Fibroblast of skin of left quadriceps (primary cell): Measurements from ENCODE around the gene FRMD3.

Experiments used
- DNase-seq, 2 experiments: peaks; one replicate each; pipeline ENCODE4 v3.0.0-alpha.2; 2013; ENCODE audit warnings: low read depth in 2 of 2

The FRMD3 gene

DNA sequence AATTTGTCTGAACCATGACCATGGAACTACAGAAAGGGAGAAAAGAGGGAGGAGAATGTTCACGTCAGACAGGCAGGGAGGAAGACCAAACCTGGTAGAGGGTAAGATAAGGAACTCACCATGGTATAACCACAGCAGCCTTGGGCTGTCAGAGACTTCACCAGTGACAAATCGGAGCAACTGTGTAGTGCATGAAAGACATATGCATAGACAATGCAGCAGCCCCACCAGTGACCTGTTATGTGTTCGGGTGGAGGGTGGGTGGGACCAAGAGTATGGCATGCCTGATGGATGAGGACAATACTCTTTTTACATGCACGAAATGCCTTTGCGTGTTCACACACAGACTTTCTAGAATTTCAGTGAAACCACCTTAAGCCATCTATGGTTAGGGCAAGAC is 253.5 kb downstream of the FRMD3 start:
- DNase-seq, result no peak

DNA sequence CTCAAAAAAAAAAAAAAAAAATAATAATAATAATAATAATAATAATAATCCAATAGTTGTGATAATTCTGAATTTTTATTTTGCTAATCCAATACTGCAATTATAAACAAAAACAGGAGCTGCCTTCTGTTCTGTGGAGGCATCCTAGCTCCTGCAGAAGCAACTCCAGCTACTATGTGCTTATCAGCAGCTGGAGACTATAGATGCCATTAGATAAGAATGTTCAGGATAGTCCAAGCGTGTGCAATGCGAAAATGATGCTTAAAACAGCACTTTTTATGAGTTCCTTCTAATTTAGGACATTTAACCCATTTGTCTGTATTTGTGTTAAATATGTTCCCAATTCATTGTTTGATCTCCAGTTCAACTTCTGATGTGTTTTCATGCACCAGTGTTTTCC is 254.7 kb downstream of the FRMD3 start:
- DNase-seq, result no peak

DNA sequence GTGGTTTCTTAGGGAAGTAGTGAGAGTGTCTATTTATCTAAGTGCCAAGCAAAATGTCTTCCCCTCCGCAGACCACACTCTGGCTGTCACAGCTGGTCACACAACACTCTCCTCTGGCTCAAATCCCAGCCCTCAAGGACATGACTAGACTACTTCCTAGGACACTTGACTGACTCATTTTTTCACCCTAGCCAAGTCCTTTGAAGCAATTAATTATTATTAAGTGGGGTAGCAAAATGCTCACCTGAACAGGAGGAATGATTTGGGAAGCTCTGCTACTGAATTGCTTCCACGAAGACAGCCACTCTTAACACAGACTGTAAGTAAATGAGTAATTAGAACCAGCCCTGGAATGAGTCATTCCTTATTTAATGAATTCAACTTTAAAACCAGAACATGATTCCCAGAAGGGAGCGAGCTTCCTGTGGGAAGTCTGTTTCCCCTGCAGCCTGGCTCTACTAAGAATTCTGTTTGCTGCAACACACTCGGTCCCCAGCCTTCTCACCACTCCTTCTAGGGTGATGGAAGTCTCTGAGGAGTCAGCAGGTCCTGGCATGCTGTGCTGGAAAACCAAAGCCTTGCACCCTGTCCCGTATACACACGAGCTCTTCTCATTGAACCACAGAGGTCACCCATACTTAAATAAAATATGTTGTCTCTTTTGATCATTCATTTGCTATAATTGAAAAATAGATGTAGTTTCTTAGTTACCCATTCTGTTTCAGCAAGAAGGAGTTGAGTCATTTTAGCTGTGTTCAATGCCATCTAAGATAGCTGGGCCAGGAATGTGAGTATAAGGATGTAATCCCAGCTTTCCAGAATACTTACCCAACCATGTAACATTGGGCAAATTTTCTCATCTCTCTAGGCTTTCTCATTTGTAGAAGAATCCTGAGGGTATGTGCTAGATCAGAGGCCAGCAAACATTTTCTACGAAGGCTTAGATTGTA is 256.6 kb downstream of the FRMD3 start:
- peak; percentile 82 to 83 for DNase-seq

DNA sequence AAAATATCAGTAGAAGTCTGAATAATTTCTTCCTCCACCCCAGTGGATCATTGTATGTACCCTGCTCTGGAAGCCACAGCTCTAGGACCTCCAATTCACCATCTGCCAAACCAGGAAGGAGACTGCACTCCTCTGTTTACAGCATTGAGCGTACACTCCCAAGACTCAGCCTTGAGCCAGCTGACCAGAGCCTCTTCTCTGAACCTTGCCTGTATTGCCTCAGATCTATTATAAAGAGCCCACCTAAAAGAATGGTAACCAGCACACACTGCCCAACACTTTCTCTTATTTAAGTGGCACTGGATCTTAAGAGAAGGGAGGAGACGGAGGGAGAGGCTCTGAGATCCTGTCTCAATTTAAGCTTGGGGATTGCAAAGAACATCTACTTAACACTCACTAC is 257.4 kb downstream of the FRMD3 start:
- no peak for DNase-seq

DNA sequence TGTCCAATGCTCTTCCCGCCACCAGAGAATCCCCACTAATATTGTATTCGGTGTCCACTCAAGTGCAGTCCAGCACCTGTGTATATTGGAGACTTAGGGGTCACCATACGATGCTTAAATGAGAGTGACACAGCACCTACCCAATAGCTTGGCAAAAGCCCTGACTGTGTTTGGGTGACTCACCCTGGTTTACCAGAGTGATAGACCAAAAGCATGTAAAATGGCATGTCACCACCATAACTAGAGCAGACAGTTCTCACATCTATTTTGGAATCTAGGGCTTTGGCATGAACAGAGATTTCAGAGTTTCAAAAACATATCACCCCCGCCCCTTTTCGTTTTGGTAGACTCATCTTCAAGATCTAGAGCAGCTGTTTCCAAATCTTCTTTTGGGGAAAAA is 257.9 kb downstream of the FRMD3 start:
- no peak for DNase-seq

DNA sequence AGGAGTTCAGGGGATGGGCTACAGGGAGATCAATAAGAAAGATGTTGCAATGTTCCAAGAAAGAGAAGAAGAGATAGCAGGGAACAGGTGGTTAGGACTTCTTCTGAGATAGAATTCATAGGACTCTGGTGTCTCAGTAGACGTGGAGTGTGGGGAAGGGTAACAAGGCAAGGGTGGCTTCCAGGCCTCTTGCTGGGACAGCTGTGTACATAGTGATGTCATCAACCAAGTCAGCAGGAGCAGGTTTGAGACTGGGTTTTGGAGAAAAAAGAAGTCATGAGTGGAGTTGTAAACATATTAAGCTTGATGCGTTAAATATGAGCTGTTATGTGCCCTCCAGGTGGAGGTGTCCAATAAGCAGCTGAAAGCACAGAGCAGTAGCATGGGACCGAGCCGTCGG is 263.4 kb downstream of the FRMD3 start:
- no peak for DNase-seq

DNA sequence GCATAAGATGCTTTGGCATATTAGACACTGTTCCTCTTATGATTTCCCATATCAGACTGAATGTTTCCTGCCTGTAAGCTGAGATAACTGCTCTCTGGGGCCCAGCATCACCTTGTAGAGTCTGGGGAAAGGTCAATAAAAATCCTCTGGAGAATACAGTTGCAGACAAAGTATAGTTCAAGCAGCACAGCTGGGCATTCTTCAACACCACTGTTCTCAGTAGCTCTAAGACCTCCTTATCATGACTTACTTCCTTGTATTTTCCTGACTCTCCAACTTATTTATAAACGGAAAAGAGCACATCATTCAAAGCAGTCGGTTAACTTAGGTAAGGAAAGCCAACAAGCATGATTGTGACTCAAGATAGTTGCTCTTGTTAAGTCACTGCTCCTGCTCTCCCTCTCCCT is 266.5 kb downstream of the FRMD3 start:
- no peak for DNase-seq

DNA sequence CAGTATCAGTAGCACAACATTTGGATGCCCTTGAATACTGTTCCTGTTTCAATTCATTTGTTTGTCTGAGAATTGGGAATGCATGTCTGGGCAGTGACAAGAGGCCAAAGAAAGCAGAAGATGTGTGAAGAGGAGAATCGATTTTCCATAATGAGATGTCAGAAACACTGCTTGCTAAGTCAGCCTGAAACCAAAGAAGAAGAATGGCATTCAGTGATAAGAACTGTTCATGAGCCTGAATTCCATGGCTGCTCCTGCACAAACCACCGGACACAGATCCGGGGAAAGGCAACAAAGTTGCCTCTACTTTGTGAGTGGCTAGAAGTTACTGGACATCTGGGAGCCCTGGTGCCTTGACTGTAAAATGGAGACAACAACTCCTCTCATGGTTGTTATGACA is 268.1 kb downstream of the FRMD3 start:
- no peak for DNase-seq

DNA sequence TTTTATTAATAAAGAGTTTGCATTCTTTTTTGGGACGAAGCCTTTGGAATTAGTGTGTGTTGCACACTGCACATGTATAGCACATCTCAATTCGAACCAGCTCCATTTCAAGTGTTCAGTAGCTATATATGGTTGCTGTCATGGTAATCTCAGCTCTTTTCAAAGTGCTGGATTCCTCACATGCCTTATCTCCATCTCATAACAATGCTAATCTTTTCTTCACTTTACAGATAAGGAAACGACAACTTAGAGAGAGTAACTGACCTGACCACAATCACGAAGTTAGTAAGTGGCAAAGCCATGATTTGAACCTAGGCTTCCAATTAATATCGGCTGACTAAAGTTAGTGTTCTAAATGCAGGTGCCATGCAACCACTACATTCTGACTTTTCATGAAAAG is 270.5 kb downstream of the FRMD3 start:
- DNase-seq, result no peak

DNA sequence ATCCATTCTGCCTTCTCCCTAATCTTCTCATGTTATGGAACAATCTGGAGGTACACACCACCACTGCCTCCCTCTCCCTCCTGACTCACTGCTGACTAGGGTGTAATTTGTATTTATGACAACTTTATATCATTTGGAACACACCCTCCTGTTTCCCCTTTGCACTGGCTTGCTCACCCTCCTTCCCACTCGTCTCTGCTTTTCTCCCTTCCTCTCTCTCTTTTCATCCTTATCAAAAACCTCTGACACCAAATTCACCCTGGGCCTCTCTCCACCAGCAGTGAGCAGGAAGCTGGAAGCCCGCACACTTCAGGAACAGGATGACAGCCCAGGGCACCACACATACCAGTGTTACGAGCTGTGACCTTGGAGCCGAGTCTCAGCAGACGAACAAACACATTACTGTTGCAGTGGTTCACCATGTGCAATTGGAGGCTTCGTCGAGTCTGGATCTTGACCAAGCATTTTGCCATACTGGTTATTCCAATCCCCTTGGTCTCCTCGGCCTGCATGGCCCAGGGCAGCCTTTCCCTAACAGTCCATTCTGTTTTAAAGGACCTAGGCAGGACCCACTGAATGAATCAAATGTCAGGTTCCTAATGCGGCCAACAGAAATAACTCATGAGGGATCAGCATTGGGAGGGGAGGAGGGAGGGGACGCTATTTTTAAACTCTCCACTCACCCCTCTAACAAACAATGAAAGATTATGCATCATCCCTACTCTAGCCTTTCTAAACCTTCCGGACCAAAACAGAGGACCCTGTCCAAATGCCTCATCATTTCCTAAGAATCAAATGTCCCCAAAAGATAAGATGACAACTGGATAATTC is 271.3 kb downstream of the FRMD3 start:
- no peak for DNase-seq

DNA sequence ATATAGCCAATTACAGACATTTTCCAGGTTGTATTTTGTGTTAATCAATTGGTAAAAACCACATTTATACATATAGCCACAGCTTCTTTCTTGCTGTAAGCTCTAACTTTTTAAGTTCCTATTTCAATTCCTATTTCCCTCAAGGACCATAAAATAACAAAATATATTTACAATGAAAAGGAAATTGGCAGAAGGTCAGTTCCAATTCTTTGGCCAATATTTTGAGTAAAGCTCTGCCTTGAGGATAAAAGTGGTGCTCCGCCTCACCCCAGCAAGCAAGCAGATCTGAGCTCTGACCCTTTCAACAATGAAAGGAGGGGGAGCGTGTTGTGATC is 271.9 kb downstream of the FRMD3 start:
- no peak for DNase-seq

DNA sequence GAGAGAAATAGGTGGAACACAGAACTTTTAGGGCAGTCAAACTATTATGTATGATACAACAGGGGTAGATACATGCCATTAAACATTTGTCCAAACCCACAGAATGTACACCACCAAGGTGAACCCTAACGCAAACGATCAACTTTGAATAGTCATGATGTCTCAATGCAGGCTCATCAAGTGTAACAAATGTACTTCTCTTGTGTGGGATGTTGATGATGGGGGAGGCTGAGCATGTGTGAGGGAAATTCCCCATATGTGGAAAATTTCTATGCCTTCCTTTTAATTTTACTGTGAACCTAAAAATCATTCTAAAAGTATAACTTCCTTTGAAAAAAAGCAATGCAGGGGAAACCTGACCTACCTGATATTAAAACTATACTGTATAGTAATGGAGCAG is 273.9 kb downstream of the FRMD3 start:
- no peak for DNase-seq

DNA sequence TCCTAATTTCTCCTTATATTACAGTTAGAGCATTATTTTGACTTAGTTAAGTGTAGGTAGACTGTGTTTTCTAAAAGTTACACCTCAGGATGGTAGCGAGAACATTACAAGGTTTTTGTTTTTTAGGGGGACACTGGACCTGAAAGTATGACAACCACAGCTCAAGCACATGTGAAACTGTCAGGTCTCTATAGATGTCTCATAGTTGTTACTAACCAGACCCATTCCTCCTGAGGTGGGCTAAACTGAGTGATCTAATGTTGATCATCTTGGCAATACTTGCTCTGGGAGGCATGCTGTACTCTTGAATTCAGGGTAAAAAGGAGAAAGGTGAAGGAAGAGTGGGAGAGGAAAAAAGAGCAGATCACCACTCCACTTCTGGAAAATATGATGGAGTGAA is 278.6 kb downstream of the FRMD3 start:
- DNase-seq, result no peak

DNA sequence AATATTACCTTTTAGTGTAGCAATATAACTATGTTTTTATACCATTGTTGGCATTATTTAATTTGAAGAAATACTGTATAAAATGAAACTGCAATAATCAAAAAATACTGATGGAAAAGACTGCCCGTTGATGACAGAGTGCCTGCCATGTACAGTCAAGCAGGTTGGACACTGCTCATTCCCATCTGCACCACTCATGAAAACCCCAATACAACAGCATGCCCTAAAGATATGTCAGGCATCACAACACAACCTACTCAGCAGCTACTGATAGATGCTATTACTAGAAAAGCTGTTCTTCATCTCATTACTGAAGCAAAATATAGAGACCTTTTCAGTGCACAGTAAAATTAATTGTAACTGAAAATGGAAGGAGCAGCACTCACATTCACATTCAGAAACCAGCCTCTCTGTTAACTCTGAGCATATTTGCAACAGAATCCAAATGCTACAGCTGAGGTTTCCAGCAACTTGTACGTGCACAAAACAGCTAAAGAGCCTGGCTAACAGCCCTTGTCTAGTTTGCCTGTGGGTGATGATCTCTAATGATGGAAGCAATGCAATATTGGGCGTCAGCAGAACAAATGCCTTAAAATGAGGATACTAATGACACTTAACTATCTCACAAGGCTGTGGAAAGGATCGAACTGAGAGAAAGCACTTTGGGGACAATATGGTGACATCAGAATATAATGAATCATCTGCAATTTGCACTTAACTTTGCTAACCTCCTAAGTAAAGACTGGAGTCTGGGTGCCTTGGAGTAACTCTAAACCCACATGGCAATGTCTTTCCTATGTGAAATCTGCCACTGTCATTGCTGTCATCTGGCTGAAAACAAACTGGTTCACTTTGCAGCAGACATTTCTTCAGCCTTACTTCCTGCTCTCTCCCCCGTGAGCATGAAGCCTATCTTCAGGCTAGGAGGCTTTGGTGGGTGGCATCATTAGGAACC is 280.0 kb downstream of the FRMD3 start:
- DNase-seq, result no peak

DNA sequence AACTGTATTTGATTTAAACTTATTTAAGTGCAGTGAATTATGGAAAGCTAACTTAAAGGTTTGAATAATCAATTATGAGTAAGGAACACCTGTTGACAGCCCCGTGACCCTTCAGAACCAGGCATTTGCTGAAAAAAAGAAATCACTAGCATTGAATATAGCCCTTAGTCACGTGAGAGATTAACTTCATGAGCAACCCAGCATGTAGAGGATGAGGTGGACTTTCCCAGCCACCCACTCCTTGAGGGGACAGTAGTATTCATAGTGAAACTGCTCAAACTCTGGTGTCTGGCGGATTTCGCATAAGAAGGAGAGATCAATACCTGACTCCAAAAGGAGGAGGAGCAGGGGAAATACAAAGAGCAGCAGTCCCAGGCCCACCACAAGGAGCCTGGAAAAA is 290.5 kb downstream of the FRMD3 start:
- no peak for DNase-seq

DNA sequence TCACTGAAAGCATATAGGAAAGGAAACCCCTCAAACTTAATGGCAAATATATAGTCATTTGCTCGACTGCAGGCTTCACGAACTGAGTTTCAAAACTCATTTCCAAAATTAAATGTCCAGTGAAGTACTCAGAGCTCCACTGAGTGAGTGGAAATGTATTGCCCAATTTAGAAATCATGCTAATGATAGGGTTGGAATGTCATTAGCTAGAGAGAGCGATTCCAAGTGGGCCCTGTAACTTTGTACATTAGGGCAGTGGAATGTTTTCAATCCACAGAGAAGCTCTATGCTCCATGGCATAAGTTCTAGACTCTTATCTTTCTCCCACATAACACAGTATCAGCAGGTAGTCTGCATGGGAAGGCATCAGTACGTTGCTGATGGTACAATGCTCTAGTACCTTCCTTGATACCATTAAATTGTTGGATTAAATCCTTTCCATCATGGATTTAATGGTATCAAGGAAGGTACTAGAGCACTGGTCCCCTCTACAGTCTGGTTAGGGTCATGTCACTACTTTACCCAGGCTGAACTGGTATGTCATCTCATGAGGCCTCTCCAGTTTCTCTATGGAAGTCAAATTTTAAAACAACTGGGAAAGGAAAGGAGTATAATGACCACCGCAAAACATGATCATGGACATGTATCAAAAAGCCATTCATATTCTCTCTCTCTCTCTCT is 292.1 kb downstream of the FRMD3 start:
- DNase-seq, result no peak

DNA sequence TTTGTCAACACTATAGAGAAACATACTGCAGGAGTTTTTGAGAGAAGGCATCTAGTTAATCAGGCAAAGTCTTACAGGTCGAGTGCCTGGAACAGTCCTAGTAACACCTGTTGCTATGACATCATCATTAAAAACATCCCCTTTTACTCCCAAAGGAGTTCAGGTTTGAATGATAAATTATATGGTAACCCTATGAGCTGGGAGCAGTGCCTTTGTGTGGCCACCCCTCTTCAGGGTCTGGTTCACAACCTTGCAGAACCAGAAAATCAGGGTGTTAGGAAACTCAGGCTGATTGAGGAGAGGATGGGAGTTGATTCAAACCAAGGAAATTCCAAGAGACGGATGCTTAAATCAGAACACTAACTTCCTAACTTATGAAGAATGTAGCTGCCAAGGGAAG is 296.1 kb downstream of the FRMD3 start:
- no peak for DNase-seq

DNA sequence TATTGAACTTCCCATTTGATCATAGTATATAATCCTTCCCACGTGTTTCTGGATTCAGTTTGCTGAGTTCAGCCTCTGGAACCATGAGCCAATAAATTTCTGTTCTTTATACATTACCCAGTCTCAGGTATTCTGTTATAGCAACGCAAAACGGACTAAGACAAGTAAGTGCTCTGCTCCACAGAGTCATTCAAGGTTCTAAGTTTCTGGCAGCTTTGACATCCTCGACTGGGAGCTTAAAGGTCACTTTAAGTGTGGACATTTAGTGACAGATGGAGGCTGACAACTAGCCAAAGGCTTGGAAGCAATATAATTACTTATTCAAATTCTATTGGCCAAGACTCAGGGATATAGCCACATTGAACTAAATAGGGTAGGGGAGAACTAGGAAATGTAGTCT is 297.5 kb downstream of the FRMD3 start:
- no peak for DNase-seq

DNA sequence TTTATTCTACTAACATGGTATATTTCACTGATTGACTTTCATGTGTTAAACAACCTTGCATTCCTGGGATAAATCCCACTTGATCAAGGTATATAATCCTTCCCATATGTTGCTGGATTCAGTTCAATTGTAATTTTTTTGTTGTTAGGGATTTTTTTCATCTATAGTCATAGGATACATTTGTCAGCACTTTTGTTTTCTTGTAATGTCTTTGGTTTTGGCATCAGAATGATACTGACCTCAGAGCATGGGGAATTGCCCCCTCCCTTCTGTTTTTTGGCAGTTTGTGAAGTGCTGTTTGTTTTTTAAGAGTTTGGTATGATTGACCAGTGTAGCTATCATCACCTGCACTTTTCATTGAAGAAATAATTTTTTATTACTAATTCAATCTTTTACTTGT is 298.5 kb downstream of the FRMD3 start:
- peak; percentile 47 for DNase-seq

DNA sequence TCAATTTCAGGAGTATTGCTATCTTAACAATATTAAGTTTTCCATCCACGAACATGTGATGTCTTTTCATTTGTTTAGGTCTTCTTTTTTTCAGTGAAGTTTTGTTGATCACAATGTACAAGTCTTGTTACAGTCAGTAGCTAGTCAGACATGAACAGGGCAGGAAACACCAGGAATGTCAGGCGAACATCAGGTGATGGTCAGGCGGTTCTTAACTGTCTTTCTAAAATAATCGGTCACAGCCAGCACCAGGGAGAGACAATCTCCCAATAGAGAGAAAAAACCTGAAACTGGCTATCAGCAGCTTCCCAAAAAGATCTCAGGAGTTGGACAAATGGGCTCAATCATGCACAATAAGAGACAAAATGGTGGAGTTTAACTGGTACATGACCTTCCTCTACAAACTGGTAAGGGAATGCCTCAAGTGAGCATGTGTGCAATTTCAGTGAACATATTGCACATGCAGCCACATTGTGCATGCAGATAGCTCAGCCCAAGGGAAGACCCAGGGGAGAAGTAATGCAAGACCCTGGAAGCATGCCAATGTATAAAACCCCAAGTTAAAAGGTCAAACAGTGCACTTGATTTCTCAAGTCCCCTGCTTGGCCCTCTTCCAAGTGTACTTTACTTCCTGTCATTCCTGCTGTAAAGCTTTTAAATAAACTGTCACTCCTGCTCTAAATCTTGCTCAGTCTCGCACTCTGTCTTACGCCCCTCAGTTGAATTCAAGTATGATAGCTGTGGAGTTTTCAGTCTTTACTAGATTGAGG is 299.1 kb downstream of the FRMD3 start:
- peak; percentile 7 to 16 for DNase-seq
